Sigmoid colon (tissue), 7 donors: ENCODE results near the gene ZBTB34. TPM values are rescaled to one million over a fixed set of nuclear protein-coding genes. Genes with fewer than 3 reads are reported as not detected.
"Not testable (repeated sequence)": the region's sequence is repeated elsewhere in the genome, so short reads cannot be mapped to it uniquely, and the experiment has no call there.

Experiments
- DNase-seq: peaks from one replicate; pipeline ENCODE4 v3.0.0-alpha.2; 2019
- H3K27ac ChIP-seq, 4 donors: fragments of 200-600 bp; sonication (generic); one replicate each; pipeline ENCODE4 v1.5.1; 2016 to 2019; ENCODE audit warnings: mild to moderate bottlenecking in 1 of 4
- H3K27me3 ChIP-seq, 3 donors: fragments of 200-600 bp; sonication (generic); one replicate each; pipeline ENCODE4 v1.5.1; 2019; ENCODE audit warnings: mild to moderate bottlenecking in 1 of 3
- H3K36me3 ChIP-seq, 4 donors: fragments of 200-600 bp; sonication (generic); one replicate each; pipeline ENCODE4 v1.5.1; 2016 to 2019
- H3K4me1 ChIP-seq, 4 donors: fragments of 200-600 bp; sonication (generic); one replicate each; pipeline ENCODE4 v1.5.1; 2017 to 2019
- H3K4me3 ChIP-seq, 4 donors: fragments of 200-600 bp; sonication (generic); one replicate each; pipeline ENCODE4 v1.5.1; 2017 to 2019; ENCODE audit warnings: mild to moderate bottlenecking in 2 of 4, moderate library complexity in 1 of 4
- H3K9me3 ChIP-seq, 4 donors: fragments of 200-600 bp in 3 of 4; sonication (generic) in 3 of 4; one replicate each; pipeline versions ENCODE4 v1.5.1 to v1.6.1; 2013 to 2019
- EP300 ChIP-seq, 4 donors: sonication (generic); formaldehyde crosslinking; IDR thresholded peaks; one replicate each; pipeline ENCODE4 v1.6.1; 2017; ENCODE audit warnings: antibody characterized with exemption in 4 of 4
- POLR2A ChIP-seq, 2 donors: fragments of 450-650 bp; IDR thresholded peaks; one replicate each; pipeline ENCODE4 v1.6.1; 2016; ENCODE audit warnings: antibody characterized with exemption in 2 of 2, mild to moderate bottlenecking in 2 of 2, moderate library complexity in 2 of 2
- POLR2AphosphoS5 ChIP-seq, 4 donors: sonication (generic); formaldehyde crosslinking; IDR thresholded peaks; one replicate each; pipeline ENCODE4 v1.6.1; 2017; ENCODE audit warnings: antibody characterized with exemption in 4 of 4
- WGBS, 2 donors: extraction: QIAGEN DNeasy Blood & Tissue Kit; methylation state at CpG; one replicate each; pipeline ENCODE4 v1.1.7; 2013; 5-methylcytosine and 5-hydroxymethylcytosine counted together
- intact Hi-C: fragments of 100-400 bp; cut with DNase I; formaldehyde crosslinking; loops from one replicate; pipeline ENCODE4 v1.15.1; 2023
- polyA plus RNA-seq, 3 donors: library from polyadenylated mRNA; stranded (reverse); fragments of 200-250 nt; gene quantifications; one replicate each; pipeline ENCODE4 v1.2.3, GENCODE V29; 2013
- total RNA-seq, 4 donors: library from RNA; depleted of rRNA; stranded (reverse); fragments of >200 nt; gene quantifications; one replicate each; pipeline ENCODE4 v1.1.0, GENCODE V29; 2016
- TF ChIP-seq, protein P1 (sequence below), 4 experiments: fragments of 450-650 bp in 3 of 4; fragments of 200-600 bp in 1 of 4; IDR thresholded peaks; one replicate each; pipeline ENCODE4 v1.5.1; 2016 to 2019; ENCODE audit warnings: antibody characterized with exemption in 4 of 4, mild to moderate bottlenecking in 3 of 4, moderate library complexity in 2 of 4
- donor health status: healthy with polysubstance abuse.
- donor health status: Bipolar disorder and iron deficiency.
- donor health status: healthy.

ZBTB34 gene, protein sequence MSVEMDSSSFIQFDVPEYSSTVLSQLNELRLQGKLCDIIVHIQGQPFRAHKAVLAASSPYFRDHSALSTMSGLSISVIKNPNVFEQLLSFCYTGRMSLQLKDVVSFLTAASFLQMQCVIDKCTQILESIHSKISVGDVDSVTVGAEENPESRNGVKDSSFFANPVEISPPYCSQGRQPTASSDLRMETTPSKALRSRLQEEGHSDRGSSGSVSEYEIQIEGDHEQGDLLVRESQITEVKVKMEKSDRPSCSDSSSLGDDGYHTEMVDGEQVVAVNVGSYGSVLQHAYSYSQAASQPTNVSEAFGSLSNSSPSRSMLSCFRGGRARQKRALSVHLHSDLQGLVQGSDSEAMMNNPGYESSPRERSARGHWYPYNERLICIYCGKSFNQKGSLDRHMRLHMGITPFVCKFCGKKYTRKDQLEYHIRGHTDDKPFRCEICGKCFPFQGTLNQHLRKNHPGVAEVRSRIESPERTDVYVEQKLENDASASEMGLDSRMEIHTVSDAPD
- total RNA-seq (10 to 100 TPM in 1 of 4 donors, 1 to 10 TPM in 3; 8.9 to 11.4 (median 9.7) TPM), polyA plus RNA-seq (1 to 10 TPM; 1.4 to 3.1 (median 1.8) TPM)

DNA sequence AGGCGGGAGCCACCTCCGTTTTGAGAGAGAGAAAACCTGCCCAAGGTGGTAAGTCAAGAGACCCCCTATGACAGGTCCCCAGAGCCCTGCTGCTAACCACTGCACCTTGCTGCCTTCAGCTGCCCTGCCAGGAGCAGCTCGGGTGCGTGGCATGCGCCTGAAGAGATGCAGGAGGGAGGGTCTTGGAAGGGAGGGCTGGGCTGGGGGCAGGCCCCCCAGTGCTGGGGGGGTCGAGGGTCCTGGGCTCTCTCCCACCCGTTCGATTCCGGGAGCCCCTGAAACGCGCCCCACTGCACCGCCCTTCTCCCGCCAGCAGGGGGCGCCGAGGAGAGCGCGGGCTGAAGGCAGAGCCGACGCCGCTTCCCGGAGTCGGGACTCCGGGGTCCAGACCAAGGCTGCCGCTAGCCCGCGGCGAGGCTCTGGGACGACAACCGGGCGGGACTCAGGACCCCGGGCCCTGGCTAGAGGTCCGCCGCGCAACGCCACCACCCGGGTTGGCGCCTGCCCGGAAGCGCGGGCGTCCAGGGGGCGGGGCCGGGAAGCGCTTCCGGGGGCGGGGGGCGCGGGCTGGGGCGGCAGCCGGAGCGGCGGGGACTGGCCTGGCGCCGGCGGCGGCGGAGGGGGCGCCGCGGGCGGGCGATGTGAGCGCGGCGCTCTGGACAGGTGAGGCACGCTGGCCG lies at the start of gene ZBTB34:
Gene ZBTB34 (plus strand): TSS at position 563 of the 680 bp plus-strand sequence. CDS start 18,761 bp downstream, outside the sequence.
- intact Hi-C loops, result loop anchor here (2.0 kb wide), 1 partner anchor 55 kb away; the partner anchor contains the start of gene RALGPS1
- Histone ChIP-seq H3K4me3 (peak within 1 kb of the TSS; percentile 90 to 99 (median 96)), H3K4me1 (peaks cover 0 to 43% (median 31%) of the 10 kb centered on the region in 4 donors), H3K36me3 (peaks cover 0 to 11% (median 3%) of the 10 kb centered on the region in 4 donors), H3K27me3 (no peaks in the 10 kb centered on the region), H3K9me3 (no peaks in the 10 kb centered on the region), H3K27ac (peak within 1 kb of the TSS; percentile 91 to 96 (median 93))
- DNase-seq, result peak; percentile 74
- 1% methylated on average over 67 of the region's 67 CpGs for WGBS, 2 donors
- TF ChIP-seq EP300 (IDR thresholded peaks at IDR 0.05) (no peak), POLR2A (IDR thresholded peaks at IDR 0.05) (no peak), POLR2AphosphoS5 (IDR thresholded peaks at IDR 0.05) (peak in 3 of 4 donors; percentile 30 to 68 (median 65))
- TF ChIP-seq, protein P1, sequence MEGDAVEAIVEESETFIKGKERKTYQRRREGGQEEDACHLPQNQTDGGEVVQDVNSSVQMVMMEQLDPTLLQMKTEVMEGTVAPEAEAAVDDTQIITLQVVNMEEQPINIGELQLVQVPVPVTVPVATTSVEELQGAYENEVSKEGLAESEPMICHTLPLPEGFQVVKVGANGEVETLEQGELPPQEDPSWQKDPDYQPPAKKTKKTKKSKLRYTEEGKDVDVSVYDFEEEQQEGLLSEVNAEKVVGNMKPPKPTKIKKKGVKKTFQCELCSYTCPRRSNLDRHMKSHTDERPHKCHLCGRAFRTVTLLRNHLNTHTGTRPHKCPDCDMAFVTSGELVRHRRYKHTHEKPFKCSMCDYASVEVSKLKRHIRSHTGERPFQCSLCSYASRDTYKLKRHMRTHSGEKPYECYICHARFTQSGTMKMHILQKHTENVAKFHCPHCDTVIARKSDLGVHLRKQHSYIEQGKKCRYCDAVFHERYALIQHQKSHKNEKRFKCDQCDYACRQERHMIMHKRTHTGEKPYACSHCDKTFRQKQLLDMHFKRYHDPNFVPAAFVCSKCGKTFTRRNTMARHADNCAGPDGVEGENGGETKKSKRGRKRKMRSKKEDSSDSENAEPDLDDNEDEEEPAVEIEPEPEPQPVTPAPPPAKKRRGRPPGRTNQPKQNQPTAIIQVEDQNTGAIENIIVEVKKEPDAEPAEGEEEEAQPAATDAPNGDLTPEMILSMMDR (IDR thresholded peaks at IDR 0.05), result peak; percentile 98 to 100 (median 98)

DNA sequence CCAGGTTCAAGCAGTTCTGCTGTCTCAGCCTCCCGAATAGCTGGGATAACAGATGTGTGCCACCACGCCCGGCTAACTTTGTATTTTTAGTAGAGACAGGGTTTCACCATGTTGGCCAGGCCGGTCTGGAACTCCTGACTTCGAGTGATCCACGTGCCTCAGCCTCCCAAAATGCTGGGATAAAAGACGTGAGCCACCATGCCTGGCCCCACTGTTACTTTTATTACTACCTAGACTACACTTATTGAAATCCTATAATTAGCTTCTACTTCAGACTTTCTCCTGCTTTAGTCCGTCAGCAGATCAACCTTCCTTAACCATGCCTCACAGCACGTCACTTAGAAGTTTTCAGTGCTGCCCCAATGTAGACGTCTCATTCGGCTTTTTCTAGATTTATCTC lies 47.4 kb upstream of the ZBTB34 start:
- H3K36me3 ChIP-seq, result peaks cover 0 to 52% (median 11%) of the 10 kb centered on the region in 4 donors

DNA sequence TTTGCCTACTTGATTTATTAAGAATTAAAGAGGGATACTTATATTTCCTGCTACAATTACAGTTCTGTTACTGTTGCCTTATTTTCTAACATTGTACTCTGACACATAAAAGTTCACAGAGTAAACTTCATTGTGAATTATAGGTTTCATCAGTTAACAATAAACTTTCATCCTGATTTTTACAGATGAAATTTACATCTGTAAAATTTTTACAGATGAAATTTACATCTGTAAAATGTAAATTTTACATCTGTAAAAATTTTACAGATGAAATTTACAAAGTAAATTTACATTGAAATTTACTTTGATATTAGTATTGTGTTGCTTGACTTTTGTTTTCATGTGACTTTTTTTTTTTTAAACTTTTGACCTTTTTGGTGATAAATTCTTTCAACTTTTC lies 46.3 kb upstream of the ZBTB34 start:
- no peak for TF ChIP-seq POLR2AphosphoS5 (IDR thresholded peaks at IDR 0.05)
- TF ChIP-seq, protein P1 (IDR thresholded peaks at IDR 0.05), result no peak
- no peak for TF ChIP-seq EP300 (IDR thresholded peaks at IDR 0.05)
- TF ChIP-seq POLR2A (IDR thresholded peaks at IDR 0.05), result no peak
- Histone ChIP-seq H3K27ac (no peak overlapping the region), H3K9me3 (peaks cover 0 to 13% (median 6%) of the 10 kb centered on the region in 4 donors), H3K27me3 (no peaks in the 10 kb centered on the region), H3K36me3 (peaks cover 0 to 51% (median 13%) of the 10 kb centered on the region in 4 donors), H3K4me3 (no peak overlapping the region), H3K4me1 (peaks cover 0 to 2% (median 0%) of the 10 kb centered on the region in 4 donors)
- intact Hi-C loops, result no loop called here
- DNase-seq, result no peak

More for the DNA sequence above, 47.4 kb upstream of the ZBTB34 start:
- no peaks in the 10 kb centered on the region for H3K27me3 ChIP-seq
- no peak overlapping the region for H3K27ac ChIP-seq
- TF ChIP-seq, protein P1 (IDR thresholded peaks at IDR 0.05), result no peak
- TF ChIP-seq POLR2A (IDR thresholded peaks at IDR 0.05) (no peak), POLR2AphosphoS5 (IDR thresholded peaks at IDR 0.05) (no peak), EP300 (IDR thresholded peaks at IDR 0.05) (no peak)
- peaks cover 0 to 6% (median 3%) of the 10 kb centered on the region in 4 donors for H3K9me3 ChIP-seq
- intact Hi-C loops, result no loop called here
- peaks cover 0 to 12% (median 0%) of the 10 kb centered on the region in 4 donors for H3K4me1 ChIP-seq
- DNase-seq, result no peak
- H3K4me3 ChIP-seq, result no peak overlapping the region
- WGBS, 2 donors, result 96 to 97% methylated on average over 11 of the region's 11 CpGs

DNA sequence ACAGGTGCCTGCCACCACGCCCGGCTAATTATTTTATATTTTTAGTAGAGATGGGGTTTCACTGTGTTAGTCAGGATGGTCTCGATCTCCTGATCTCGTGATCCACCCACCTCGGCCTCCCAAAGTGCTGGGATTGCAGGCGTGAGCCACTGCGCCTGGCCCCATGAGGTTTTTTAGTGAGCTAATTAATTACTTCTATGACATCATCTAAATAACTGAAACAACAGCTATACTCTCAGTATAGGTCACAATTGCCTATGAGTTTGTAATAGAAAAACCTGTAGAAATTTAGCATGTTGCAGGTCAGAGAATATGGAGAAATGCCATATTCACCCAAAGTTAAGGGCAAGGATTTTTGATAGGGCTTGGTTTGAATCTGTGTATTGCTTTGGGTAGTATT lies 42.8 kb upstream of the ZBTB34 start:
- H3K4me1 ChIP-seq, DNase-seq, H3K4me3 ChIP-seq, intact Hi-C loops, H3K27me3 ChIP-seq, H3K27ac ChIP-seq: not testable (repeated sequence)
- H3K9me3 ChIP-seq, result peaks cover 0 to 16% (median 6%) of the 10 kb centered on the region in 4 donors
- H3K36me3 ChIP-seq, result peaks cover 0 to 37% (median 13%) of the 10 kb centered on the region in 4 donors
- 98 to 99% methylated on average over 7 of the region's 7 CpGs for WGBS, 2 donors

DNA sequence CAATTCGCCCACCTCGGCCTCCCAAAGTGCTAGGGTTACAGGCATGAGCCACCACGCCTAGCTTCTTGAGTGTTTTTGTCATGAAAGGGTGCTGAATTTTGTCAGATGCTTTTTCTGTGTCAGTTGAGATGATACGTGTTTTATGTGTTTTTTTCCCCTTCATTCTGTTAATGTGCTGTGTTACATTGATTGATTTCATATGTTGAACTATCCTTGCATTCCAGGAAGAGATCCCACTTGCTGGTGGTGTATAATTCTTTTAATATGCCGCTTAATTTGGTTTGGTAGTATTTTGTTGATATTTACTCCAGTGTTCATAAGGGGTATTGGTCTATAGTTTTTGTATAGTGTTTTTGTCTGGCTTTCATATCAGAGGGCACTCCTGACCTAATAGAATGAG lies 42.0 kb upstream of the ZBTB34 start:
- peaks cover 0 to 14% (median 5%) of the 10 kb centered on the region in 4 donors for H3K4me1 ChIP-seq
- no peak for DNase-seq
- 96 to 98% methylated on average over 5 of the region's 5 CpGs for WGBS, 2 donors
- intact Hi-C loops, result no loop called here
- TF ChIP-seq POLR2A (IDR thresholded peaks at IDR 0.05) (no peak), POLR2AphosphoS5 (IDR thresholded peaks at IDR 0.05) (no peak), EP300 (IDR thresholded peaks at IDR 0.05) (no peak)
- TF ChIP-seq, protein P1 (IDR thresholded peaks at IDR 0.05), result no peak
- H3K9me3 ChIP-seq, result peaks cover 0 to 16% (median 6%) of the 10 kb centered on the region in 4 donors
- H3K27me3 ChIP-seq, result no peaks in the 10 kb centered on the region
- peaks cover 0 to 33% (median 9%) of the 10 kb centered on the region in 4 donors for H3K36me3 ChIP-seq
- no peak overlapping the region for H3K27ac ChIP-seq
- H3K4me3 ChIP-seq, result no peak overlapping the region
